GM18519 (cell line): Measurements from ENCODE around the gene TOR3A.
"Not testable (repeated sequence)": the region's sequence is repeated elsewhere in the genome, so short reads cannot be mapped to it uniquely, and the experiment has no call there.

ENCODE experiments used
- ATAC-seq: cut with Tn5 transposase; IDR thresholded peaks from one replicate; pipeline ENCODE4 v1.9.1; 2021; ENCODE audit warnings: mild to moderate bottlenecking, moderate library complexity; ENCODE audit not compliant: unreplicated experiment, low FRiP score

The TOR3A gene, protein sequence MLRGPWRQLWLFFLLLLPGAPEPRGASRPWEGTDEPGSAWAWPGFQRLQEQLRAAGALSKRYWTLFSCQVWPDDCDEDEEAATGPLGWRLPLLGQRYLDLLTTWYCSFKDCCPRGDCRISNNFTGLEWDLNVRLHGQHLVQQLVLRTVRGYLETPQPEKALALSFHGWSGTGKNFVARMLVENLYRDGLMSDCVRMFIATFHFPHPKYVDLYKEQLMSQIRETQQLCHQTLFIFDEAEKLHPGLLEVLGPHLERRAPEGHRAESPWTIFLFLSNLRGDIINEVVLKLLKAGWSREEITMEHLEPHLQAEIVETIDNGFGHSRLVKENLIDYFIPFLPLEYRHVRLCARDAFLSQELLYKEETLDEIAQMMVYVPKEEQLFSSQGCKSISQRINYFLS

GRCh38 chr1:179081687-179082332 is at the start of gene TOR3A:
Gene TOR3A (plus strand): TSS chr1:179082070. CDS start chr1:179082129, 59 bp downstream.
- ATAC-seq: peak; percentile 86

DNA sequence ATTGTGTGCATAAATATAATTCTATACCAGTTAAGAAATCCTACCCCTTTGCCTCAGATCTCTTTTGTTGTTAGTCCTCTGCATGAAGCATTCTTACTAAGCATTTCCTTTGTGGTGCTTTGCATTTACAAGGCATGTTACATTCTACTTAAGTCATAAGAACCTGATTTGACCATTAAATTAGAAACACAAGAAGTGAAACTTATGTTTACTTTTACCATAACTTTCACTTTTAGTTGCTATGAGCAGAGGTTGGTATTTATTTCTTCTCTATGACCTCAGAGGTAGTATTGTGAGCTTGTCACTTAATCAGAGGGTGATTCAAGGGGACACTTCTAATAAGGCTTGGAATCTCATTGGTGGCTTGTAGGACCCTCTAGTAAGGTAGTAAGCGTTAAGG is 47.1 kb upstream of the TOR3A start:
- peak; percentile 85 for ATAC-seq

DNA sequence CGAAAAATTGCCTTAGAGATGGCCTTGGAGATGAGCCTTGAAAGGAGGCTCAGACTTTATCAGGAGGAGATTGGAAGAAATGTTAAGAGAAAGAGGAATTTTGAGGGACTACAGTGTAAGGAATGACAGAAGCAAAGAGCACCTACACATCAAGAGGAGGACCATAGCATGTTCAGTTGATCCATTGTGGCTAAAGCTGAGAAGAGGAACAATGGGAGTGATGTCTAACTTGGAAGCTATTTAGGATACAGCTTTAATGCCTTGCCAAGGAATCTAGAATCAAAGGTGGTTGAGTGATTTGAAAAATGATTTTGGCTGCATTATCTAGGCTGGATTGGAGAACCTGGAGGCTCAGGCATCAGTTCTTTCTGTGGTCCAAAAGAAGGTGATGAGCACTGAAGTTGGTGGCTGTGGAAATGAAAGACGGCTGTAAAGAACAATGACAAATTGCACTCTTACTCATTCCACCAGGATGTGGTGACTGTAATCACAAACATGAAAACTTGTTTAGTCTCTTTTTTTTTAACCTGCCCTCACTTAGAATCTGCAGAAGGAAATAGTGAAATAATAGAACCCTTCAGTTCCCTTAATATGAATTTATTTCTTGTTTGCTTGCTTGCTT is 44.9 kb upstream of the TOR3A start:
- ATAC-seq: peak; percentile 24

DNA sequence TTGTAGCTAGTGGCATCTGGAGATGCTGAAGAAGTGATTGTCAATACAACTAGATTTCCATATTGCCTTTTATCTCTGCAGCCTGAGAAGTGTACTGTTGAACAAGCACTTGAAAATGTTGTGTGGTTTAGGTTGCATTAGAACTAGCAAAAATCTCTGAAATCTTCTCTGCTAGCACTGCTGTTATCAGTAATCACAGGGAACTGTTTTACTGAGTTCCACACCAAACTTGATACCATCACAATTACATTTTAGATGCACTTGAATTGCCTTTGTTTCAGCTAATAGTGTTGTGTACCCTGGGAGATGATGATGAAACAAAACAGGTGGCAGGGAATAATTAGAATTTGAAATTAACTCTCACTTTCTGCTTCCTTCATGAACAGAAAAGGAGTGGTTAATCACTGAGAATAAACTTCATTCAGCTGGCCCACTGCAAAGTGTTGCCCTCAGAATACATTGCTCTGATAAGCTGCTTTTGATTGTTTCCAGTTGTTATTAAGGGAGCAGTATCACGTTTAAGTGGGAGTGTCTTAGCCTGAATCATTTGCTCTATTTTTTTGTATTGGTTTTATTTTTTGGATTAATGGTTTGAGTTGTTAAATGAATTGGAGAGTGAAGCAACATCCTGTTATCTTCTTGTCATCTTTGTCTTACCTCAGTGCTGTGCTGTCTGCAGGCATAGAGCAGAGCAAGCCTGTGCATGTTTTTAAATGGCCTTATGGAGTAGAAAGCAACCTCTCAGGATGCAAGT is 43.2 kb upstream of the TOR3A start:
- no peak for ATAC-seq

DNA sequence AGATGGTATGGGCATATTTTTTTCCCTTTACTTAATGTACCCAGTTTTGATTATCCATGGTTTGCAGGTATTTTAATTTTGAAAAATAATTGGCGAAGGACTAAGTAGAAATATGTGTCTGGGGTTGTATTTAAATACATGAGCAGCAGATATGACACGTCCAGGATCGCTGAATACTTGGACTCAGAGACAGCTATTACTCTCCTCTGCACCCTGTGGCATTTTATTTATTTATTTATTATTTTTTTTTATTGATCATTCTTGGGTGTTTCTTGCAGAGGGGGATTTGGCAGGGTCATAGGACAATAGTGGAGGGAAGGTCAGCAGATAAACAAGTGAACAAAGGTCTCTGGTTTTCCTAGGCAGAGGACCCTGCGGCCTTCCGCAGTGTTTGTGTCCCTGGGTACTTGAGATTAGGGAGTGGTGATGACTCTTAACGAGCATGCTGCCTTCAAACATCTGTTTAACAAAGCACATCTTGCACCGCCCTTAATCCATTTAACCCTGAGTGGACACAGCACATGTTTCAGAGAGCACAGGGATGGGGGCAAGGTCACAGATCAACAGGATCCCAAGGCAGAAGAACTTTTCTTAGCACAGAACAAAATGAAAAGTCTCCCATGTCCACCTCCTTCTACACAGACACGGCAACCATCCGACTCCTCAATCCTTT is 42.2 kb upstream of the TOR3A start:
- ATAC-seq: not testable (repeated sequence)

DNA sequence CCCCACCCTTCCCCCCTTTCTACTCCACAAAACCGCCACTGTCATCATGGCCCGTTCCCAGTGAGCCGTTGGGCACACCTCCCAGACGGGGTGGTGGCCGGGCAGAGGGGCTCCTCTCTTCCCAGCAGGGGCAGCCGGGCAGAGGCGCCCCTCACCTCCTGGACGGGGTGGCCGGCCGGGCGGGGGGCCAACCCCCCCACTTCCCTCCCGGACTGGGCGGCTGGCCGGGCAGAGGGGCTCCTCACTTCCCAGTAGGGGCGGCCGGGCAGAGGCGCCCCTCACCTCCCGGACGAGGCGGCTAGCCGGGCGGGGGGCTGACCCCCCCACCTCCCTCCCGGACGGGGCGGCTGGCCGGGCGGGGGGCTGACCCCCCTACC is 41.7 kb upstream of the TOR3A start:
- ATAC-seq: not testable (repeated sequence)

- no peak for ATAC-seq
Observed at GRCh38 chr1:179042087-179042486, 39.8 kb upstream of the TOR3A start.

DNA sequence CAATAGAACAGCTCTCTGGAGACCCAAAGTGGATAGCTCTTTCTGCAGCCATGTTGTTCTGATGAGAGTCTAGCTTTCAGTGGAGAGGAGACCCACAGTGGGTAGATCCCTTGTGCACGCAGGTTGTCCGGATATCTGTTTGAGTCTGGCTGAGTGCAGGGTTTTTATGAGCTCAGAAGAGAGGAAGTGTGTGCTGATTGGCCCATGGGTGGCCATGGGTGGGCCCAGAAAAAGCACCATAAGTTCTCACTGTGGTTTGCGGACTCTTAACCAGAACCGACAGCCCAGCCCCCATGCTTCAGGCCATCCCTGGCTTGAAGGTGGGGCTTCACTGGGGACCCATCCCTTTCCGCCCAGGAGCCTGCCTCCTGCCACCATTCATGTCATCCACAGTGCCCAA is 39.2 kb upstream of the TOR3A start:
- ATAC-seq: no peak

- no peak for ATAC-seq
Observed at GRCh38 chr1:179043266-179043665, 38.6 kb upstream of the TOR3A start.

DNA sequence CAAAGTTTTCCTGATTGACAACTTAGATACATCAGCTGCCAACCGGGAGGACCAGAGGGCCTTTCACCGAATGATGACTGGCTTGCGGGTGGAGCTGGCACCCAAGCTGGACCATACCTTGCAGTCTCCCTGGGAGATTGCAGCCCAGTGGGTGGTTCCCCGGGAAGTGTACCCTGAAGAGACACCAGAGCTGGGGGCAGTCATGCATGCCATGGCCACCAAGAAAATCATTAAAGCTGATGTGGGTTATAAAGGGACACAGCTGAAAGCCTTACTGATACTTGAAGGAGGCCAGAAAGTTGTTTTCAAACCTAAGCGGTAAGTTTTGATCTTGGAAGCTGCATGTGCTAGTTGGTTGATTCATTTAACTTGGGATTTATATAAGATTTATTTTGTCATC is 38.0 kb upstream of the TOR3A start:
- no peak for ATAC-seq

- no peak for ATAC-seq
Observed at GRCh38 chr1:179046808-179047635, 34.8 kb upstream of the TOR3A start.

- no peak for ATAC-seq
Observed at GRCh38 chr1:179047636-179047997, 34.3 kb upstream of the TOR3A start.

DNA sequence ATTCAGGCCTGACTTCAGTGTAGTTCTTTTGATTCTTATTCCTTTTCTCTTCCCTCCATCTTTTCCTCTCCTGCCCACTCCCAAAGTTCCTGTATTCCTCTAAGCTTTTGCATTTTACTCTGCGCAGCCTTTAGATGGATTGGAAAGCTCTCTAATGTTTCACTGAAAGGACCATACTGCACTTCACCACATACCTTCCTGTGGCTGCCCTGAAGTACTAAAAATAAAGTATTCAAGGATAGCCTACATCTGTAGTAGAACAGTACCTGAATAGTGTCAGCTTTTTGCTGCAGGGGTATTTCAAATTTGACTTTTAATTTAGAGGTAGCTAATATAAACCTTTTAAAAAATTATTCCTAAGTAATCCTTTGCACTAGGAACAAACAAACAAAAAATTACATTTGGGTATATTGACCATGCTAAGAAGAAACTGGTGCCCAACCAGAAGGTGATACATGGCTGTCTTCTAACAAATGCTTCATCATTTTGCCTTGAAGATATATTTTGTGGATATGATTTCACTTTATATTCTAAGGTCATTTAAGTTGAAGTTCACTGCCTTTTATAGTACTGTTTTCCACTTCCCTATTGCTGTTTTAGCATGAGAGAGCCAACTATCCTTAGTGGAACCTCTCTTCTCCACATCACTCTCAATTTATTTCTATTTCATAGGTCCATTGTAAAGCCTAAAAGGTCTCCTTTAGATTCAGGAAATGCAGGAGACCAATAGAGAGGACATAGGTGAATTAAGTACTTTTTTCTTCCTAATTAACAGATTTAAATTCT is 33.3 kb upstream of the TOR3A start:
- ATAC-seq: no peak

DNA sequence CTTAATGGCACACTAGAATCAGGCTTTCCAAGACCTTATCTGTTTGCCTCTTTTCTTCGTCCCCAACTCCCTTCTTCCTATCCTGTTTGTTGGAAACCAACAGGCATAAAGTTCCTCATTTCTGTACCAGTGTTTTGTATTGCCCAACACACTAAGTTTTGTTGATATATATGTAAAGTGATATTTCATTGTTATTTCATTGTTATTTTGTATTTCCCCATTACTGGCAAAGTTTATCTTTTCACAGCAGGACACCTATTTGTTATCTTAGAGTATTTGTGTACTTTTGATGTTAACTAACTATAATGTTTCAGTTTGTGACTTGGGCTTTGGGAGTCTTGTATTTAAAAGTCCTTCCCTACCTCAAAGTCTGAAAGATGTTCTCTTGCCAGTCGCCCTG is 29.1 kb upstream of the TOR3A start:
- no peak for ATAC-seq

DNA sequence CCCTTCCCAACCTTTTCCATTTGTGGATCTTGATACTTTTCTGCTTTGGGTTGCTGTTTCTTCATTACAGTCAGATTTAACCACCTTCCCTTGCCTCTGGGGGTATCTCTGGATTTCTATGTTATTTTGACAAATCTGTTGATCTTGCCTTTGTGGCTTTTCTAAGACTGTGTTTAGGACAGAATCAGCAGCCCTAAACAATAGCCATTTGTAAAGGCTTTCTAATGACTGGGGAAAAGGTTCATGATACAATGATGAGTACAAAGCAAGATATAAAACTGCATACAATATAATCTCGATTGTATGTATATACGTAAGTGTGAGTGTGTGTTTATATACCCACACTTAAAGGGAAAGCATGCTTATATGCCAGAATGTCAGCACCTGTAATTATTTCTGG is 28.4 kb upstream of the TOR3A start:
- ATAC-seq: no peak

- ATAC-seq: no peak
Observed at GRCh38 chr1:179055937-179056336, 25.9 kb upstream of the TOR3A start.

- ATAC-seq: no peak
Observed at GRCh38 chr1:179058487-179059483, 23.1 kb upstream of the TOR3A start.
